ENCODE data around the gene DNAJC5G.

DNAJC5G gene

GRCh38 chr2:27275211-27276150 is at the start of gene DNAJC5G:
Gene DNAJC5G, plus strand, starts transcription at chr2:27275433. Its CDS starts 1,296 bp downstream, at chr2:27276729.
- DNase-seq: no peak

- DNase-seq: no peak
These were observed 49.7 kb upstream of the DNAJC5G start for GRCh38 chr2:27225526-27225925.

GRCh38 chr2:27227501-27227900 is 47.7 kb upstream of the DNAJC5G start:
- no peak for DNase-seq

GRCh38 chr2:27231921-27232320 is 43.3 kb upstream of the DNAJC5G start:
- DNase-seq: no peak

GRCh38 chr2:27233341-27233740 is 41.9 kb upstream of the DNAJC5G start:
- DNase-seq: no peak

- DNase-seq: no peak
These were observed 39.1 kb upstream of the DNAJC5G start for GRCh38 chr2:27236136-27236535.

- no peak for DNase-seq
These were observed 38.6 kb upstream of the DNAJC5G start for GRCh38 chr2:27236626-27237025.

GRCh38 chr2:27237341-27237945 is 37.8 kb upstream of the DNAJC5G start:
- no peak for DNase-seq

- DNase-seq: no peak
These were observed 36.3 kb upstream of the DNAJC5G start for GRCh38 chr2:27238976-27239375.

GRCh38 chr2:27240406-27240805 is 34.8 kb upstream of the DNAJC5G start:
- no peak for DNase-seq

- DNase-seq: no peak
These were observed 33.2 kb upstream of the DNAJC5G start for GRCh38 chr2:27241761-27242613.

GRCh38 chr2:27242614-27242951 is 32.6 kb upstream of the DNAJC5G start:
- DNase-seq: no peak

GRCh38 chr2:27243391-27244130 is 31.7 kb upstream of the DNAJC5G start:
- DNase-seq: no peak

GRCh38 chr2:27245116-27245515 is 30.1 kb upstream of the DNAJC5G start:
- DNase-seq: no peak

- no peak for DNase-seq
These were observed 29.6 kb upstream of the DNAJC5G start for GRCh38 chr2:27245626-27246025.

- no peak for DNase-seq
These were observed 27.3 kb upstream of the DNAJC5G start for GRCh38 chr2:27247893-27248292.

- no peak for DNase-seq
These were observed 25.9 kb upstream of the DNAJC5G start for GRCh38 chr2:27249159-27249890.

- DNase-seq: peak in 19 of 56 donors; percentile 5 to 55 (median 13)
These were observed 25.2 kb upstream of the DNAJC5G start for GRCh38 chr2:27249891-27250651.

GRCh38 chr2:27250652-27251379 is 24.4 kb upstream of the DNAJC5G start:
- no peak for DNase-seq
